ENCODE results near the gene NPY4R. TPM values are rescaled to one million over a fixed set of nuclear protein-coding genes. Genes with fewer than 3 reads are reported as not detected.
"Not testable (repeated sequence)": the region's sequence is repeated elsewhere in the genome, so short reads cannot be mapped to it uniquely, and the experiment has no call there.

NPY4R gene
- polyA plus RNA-seq, 3 donors: not detected

GRCh38 chr10:46457071-46457470 lies 8.7 kb downstream of the NPY4R start:
- DNase-seq; H3K9me3 ChIP-seq (replicated peaks in 1 of 2; ENCODE audit: control insufficient read depth in 1 of 2, insufficient read depth in 1 of 2, low read length in 2 of 2); H3K27me3 Mint-ChIP-seq (ENCODE audit: low read depth in 3 of 3); H2AFZ ChIP-seq (ENCODE audit: insufficient read depth, low read depth, low read length, poor library complexity, severe bottlenecking); H3K4me2 ChIP-seq (replicated peaks; ENCODE audit: extremely low read depth, low read length, poor library complexity, severe bottlenecking); H3K79me2 ChIP-seq (ENCODE audit: insufficient read depth, low read length); H3K36me3 ChIP-seq (replicated peaks in 1 of 2; ENCODE audit: control insufficient read depth in 1 of 2, insufficient read depth in 2 of 2, low read length in 2 of 2); H4K20me1 ChIP-seq (ENCODE audit: insufficient read depth, low read length); H3K4me3 Mint-ChIP-seq; H3K27ac ChIP-seq (ENCODE audit: low read depth in 1 of 2, low read length in 2 of 2); H3K4me1 ChIP-seq (ENCODE audit: control insufficient read depth in 1 of 2, insufficient read depth in 2 of 2, low read length in 2 of 2); H3K27me3 ChIP-seq (ENCODE audit: control insufficient read depth in 2 of 2, insufficient read depth in 2 of 2, low read length in 2 of 2); H3K27ac Mint-ChIP-seq; H3K4me3 ChIP-seq (replicated peaks in 1 of 3; ENCODE audit: low read depth in 2 of 3, low read length in 3 of 3); H3K9ac ChIP-seq (ENCODE audit: insufficient read depth, low read length, poor library complexity, severe bottlenecking); H3K36me3 Mint-ChIP-seq; intact Hi-C loops (cut with micrococcal nuclease); H3K4me1 Mint-ChIP-seq; H3K9me3 Mint-ChIP-seq: not testable (repeated sequence)
- WGBS (ENCODE audit: insufficient coverage): no CpG with 5 or more reads among the region's 3 CpGs

GRCh38 chr10:46455992-46456391 lies 9.8 kb downstream of the NPY4R start:
- H3K79me2 ChIP-seq (ENCODE audit: insufficient read depth, low read length); intact Hi-C loops (cut with micrococcal nuclease); DNase-seq; H3K9me3 Mint-ChIP-seq; H3K4me2 ChIP-seq (replicated peaks; ENCODE audit: extremely low read depth, low read length, poor library complexity, severe bottlenecking); H3K9ac ChIP-seq (ENCODE audit: insufficient read depth, low read length, poor library complexity, severe bottlenecking); H3K4me1 ChIP-seq (ENCODE audit: control insufficient read depth in 1 of 2, insufficient read depth in 2 of 2, low read length in 2 of 2); H3K36me3 Mint-ChIP-seq; H3K27ac ChIP-seq (ENCODE audit: low read depth in 1 of 2, low read length in 2 of 2); H3K4me3 ChIP-seq (replicated peaks in 1 of 3; ENCODE audit: low read depth in 2 of 3, low read length in 3 of 3); H3K4me1 Mint-ChIP-seq; H4K20me1 ChIP-seq (ENCODE audit: insufficient read depth, low read length); H3K27me3 ChIP-seq (ENCODE audit: control insufficient read depth in 2 of 2, insufficient read depth in 2 of 2, low read length in 2 of 2); H3K36me3 ChIP-seq (replicated peaks in 1 of 2; ENCODE audit: control insufficient read depth in 1 of 2, insufficient read depth in 2 of 2, low read length in 2 of 2); H3K27me3 Mint-ChIP-seq (ENCODE audit: low read depth in 3 of 3); H3K4me3 Mint-ChIP-seq; H3K27ac Mint-ChIP-seq; H2AFZ ChIP-seq (ENCODE audit: insufficient read depth, low read depth, low read length, poor library complexity, severe bottlenecking); H3K9me3 ChIP-seq (replicated peaks in 1 of 2; ENCODE audit: control insufficient read depth in 1 of 2, insufficient read depth in 1 of 2, low read length in 2 of 2): not testable (repeated sequence)
- no CpG with 5 or more reads among the region's 2 CpGs for WGBS (ENCODE audit: insufficient coverage)

- H3K9ac ChIP-seq (ENCODE audit: insufficient read depth, low read length, poor library complexity, severe bottlenecking); H3K79me2 ChIP-seq (ENCODE audit: insufficient read depth, low read length); H2AFZ ChIP-seq (ENCODE audit: insufficient read depth, low read depth, low read length, poor library complexity, severe bottlenecking); H3K9me3 ChIP-seq (replicated peaks in 1 of 2; ENCODE audit: control insufficient read depth in 1 of 2, insufficient read depth in 1 of 2, low read length in 2 of 2); H3K27me3 ChIP-seq (ENCODE audit: control insufficient read depth in 2 of 2, insufficient read depth in 2 of 2, low read length in 2 of 2); H3K27ac Mint-ChIP-seq; H3K27me3 Mint-ChIP-seq (ENCODE audit: low read depth in 3 of 3); intact Hi-C loops (cut with micrococcal nuclease); H3K4me1 ChIP-seq (ENCODE audit: control insufficient read depth in 1 of 2, insufficient read depth in 2 of 2, low read length in 2 of 2); H3K36me3 Mint-ChIP-seq; H4K20me1 ChIP-seq (ENCODE audit: insufficient read depth, low read length); H3K4me3 Mint-ChIP-seq; H3K9me3 Mint-ChIP-seq; H3K4me3 ChIP-seq (replicated peaks in 1 of 3; ENCODE audit: low read depth in 2 of 3, low read length in 3 of 3); H3K27ac ChIP-seq (ENCODE audit: low read depth in 1 of 2, low read length in 2 of 2); DNase-seq; H3K4me2 ChIP-seq (replicated peaks; ENCODE audit: extremely low read depth, low read length, poor library complexity, severe bottlenecking); H3K4me1 Mint-ChIP-seq; H3K36me3 ChIP-seq (replicated peaks in 1 of 2; ENCODE audit: control insufficient read depth in 1 of 2, insufficient read depth in 2 of 2, low read length in 2 of 2): not testable (repeated sequence)
- no CpG with 5 or more reads among the region's 1 CpG for WGBS (ENCODE audit: insufficient coverage)
Measured at GRCh38 chr10:46451365-46451764, 14.4 kb downstream of the NPY4R start.

- H3K36me3 Mint-ChIP-seq; H3K4me1 Mint-ChIP-seq; H3K9me3 Mint-ChIP-seq; H3K79me2 ChIP-seq (ENCODE audit: insufficient read depth, low read length); H3K27me3 Mint-ChIP-seq (ENCODE audit: low read depth in 3 of 3); H3K4me3 ChIP-seq (replicated peaks in 1 of 3; ENCODE audit: low read depth in 2 of 3, low read length in 3 of 3); H3K4me1 ChIP-seq (ENCODE audit: control insufficient read depth in 1 of 2, insufficient read depth in 2 of 2, low read length in 2 of 2); H3K27ac ChIP-seq (ENCODE audit: low read depth in 1 of 2, low read length in 2 of 2); H3K27me3 ChIP-seq (ENCODE audit: control insufficient read depth in 2 of 2, insufficient read depth in 2 of 2, low read length in 2 of 2); H2AFZ ChIP-seq (ENCODE audit: insufficient read depth, low read depth, low read length, poor library complexity, severe bottlenecking); H3K4me2 ChIP-seq (replicated peaks; ENCODE audit: extremely low read depth, low read length, poor library complexity, severe bottlenecking); H3K9ac ChIP-seq (ENCODE audit: insufficient read depth, low read length, poor library complexity, severe bottlenecking); H3K4me3 Mint-ChIP-seq; DNase-seq; intact Hi-C loops (cut with micrococcal nuclease); H4K20me1 ChIP-seq (ENCODE audit: insufficient read depth, low read length); H3K36me3 ChIP-seq (replicated peaks in 1 of 2; ENCODE audit: control insufficient read depth in 1 of 2, insufficient read depth in 2 of 2, low read length in 2 of 2); H3K27ac Mint-ChIP-seq; H3K9me3 ChIP-seq (replicated peaks in 1 of 2; ENCODE audit: control insufficient read depth in 1 of 2, insufficient read depth in 1 of 2, low read length in 2 of 2): not testable (repeated sequence)
- WGBS (ENCODE audit: insufficient coverage): 100% methylated on average over 1 of the region's 8 CpGs
Measured at GRCh38 chr10:46450829-46451228, 14.9 kb downstream of the NPY4R start.
